Measurements from ENCODE around the gene SNHG17.
"Not testable (repeated sequence)": the region's sequence is repeated elsewhere in the genome, so short reads cannot be mapped to it uniquely, and the experiment has no call there.

Gene SNHG17

GRCh38 chr20:38426006-38426897, 8.9 kb downstream of the SNHG17 start:
- Histone ChIP-seq H3K4me3 (no peak overlapping the region), H3K27ac (no peak overlapping the region)

DNA sequence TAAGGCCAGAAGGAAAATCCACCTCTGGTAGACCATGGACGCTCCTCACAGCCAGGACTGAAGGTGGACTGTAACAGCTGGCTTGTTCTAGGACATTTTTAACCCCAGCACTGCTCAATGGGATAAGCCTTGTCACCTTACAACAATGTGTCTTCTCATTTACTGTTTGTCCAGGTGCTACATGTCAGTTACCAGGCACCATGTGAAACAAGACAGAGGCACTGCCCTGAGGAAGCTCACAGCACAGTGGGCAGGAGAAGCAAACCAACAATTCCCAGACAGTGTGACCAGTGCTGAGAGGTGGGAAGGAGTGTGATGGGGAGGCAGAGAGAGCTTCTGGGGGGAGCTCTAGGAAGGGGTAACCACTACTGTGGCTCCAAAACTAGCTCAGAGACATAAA, 10.7 kb downstream of the SNHG17 start:
- no peak overlapping the region for H3K27ac ChIP-seq
- no peak overlapping the region for H3K4me3 ChIP-seq

GRCh38 chr20:38423541-38423940, 11.6 kb downstream of the SNHG17 start:
- no peak overlapping the region for H3K27ac ChIP-seq
- no peak overlapping the region for H3K4me3 ChIP-seq

DNA sequence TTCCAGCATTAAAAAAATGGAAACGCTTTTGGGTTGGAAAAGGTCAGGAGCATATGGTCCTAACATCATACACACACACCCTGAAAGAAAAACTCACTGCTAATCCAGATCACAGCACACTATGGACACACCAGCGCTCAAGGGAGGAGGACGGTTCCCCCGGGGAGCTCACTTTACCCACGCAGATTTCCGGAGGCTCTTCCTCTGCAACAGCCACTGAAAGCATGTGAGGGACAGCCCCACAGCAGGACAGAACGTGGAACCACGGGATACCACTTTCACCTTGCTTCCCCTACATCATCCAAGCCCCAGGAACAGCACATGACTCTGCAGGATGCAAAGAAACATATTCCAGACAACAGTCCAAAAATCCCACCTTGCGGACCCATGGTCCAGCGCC, 13.2 kb downstream of the SNHG17 start:
- no peak overlapping the region for H3K4me3 ChIP-seq
- H3K27ac ChIP-seq, result no peak overlapping the region

- no peak overlapping the region for H3K27ac ChIP-seq
- no peak overlapping the region for H3K4me3 ChIP-seq
Measured at GRCh38 chr20:38420388-38421085, 14.6 kb downstream of the SNHG17 start.

DNA sequence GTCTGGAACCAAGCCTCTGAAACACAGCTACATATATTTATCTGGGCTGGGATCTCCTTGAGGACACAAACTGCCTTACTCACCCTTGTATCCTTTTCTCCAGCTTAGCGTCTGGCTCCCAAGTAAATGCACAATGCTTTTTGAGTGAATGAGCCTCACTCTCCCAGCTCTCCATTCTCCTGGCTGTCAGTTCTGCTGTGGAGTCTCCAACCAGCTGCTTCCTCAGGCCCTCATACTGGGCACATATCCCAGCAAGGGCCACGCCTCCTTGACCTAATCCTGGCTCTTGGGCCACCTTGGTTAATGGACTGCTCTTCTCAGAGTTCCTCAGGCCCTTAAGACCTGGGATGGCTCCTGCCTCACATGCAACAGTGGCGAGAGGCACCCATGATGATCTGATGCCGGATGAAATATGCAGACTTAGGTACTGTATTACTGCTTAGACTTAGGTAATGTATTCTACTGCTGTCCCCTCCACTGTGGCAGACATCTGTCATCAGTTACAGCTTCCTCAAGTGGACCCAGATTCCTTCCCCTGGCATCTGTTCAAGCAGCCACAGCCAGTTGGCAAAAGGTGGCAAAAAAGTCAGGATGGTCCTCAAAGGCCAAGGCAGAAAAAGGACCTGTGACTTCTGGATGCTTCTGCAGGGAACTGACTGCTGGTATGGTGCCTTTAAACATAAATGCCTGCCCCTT, 16.5 kb downstream of the SNHG17 start:
- Histone ChIP-seq H3K27ac (no peak overlapping the region), H3K4me3 (no peak overlapping the region)

DNA sequence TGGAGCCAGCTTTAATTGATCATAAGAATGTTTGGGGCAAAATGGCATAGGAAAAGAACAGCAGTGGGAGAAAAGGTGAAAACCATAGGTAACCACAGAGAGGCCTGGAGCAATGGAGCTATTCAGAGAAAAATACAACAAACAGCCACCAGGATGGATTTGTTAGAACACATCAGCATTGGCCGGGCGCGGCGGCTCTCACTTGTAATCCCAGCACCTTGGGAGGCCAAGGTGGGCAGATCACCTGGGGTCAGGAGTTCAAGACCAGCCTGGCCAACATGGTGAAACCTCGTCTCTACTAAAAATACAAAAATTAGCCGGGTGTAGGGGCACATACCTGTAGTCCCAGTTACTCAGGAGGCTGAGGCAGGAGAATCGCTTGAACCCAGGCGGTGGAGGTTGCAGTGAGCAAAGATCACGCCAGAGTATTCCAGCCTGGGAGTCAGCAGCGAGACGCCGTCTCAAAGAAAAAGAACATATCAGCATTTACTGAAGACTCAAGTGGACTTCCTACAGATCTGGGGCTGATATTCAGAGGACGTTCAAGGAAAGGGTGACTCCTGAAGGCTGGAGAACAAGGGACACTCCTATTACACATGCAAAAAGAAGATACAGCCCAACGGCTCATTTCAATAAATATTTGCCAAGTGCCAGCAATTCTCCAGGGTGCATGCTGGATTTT, 20.2 kb downstream of the SNHG17 start:
- Histone ChIP-seq H3K4me3 (no peak overlapping the region), H3K27ac (no peak overlapping the region)

- H3K27ac ChIP-seq, result no peak overlapping the region
- no peak overlapping the region for H3K4me3 ChIP-seq
Measured at GRCh38 chr20:38412877-38413577, 22.1 kb downstream of the SNHG17 start.

GRCh38 chr20:38407822-38408221, 27.3 kb downstream of the SNHG17 start:
- H3K27ac ChIP-seq, H3K4me3 ChIP-seq: not testable (repeated sequence)

- H3K4me3 ChIP-seq, result no peak overlapping the region
- no peak overlapping the region for H3K27ac ChIP-seq
Measured at GRCh38 chr20:38407321-38407720, 27.8 kb downstream of the SNHG17 start.

- Histone ChIP-seq H3K4me3 (no peak overlapping the region), H3K27ac (no peak overlapping the region)
Measured at GRCh38 chr20:38406476-38406875, 28.7 kb downstream of the SNHG17 start.

- H3K27ac ChIP-seq, result no peak overlapping the region
- no peak overlapping the region for H3K4me3 ChIP-seq
Measured at GRCh38 chr20:38405132-38405531, 30.0 kb downstream of the SNHG17 start.

- no peak overlapping the region for H3K27ac ChIP-seq
- no peak overlapping the region for H3K4me3 ChIP-seq
Measured at GRCh38 chr20:38404016-38404415, 31.1 kb downstream of the SNHG17 start.

GRCh38 chr20:38402816-38403215, 32.3 kb downstream of the SNHG17 start:
- Histone ChIP-seq H3K4me3 (no peak overlapping the region), H3K27ac (no peak overlapping the region)

- Histone ChIP-seq H3K27ac (no peak overlapping the region), H3K4me3 (no peak overlapping the region)
Measured at GRCh38 chr20:38402089-38402488, 33.0 kb downstream of the SNHG17 start.

- not testable (repeated sequence) for H3K27ac ChIP-seq, H3K4me3 ChIP-seq
Measured at GRCh38 chr20:38395751-38396395, 39.3 kb downstream of the SNHG17 start.

DNA sequence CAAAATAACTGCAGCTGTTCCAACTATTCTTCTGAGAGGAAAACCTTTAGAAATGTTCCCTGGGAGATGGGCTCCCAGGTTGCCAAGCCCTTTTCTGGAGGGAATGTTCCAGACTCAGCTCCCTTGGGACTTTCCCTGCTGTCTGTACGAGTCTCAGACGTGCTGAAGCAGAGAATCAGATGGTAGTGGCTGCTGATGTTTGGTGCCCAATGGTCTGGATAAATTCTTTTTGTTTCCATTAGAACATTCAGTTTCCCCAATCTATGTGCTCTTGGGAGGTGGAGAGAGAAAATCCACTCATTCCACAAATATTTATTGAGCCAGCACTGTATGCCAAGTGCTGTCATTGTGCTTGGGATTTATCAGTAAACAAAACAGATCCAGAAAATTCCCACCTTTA, 40.0 kb downstream of the SNHG17 start:
- no peak overlapping the region for H3K4me3 ChIP-seq
- no peak overlapping the region for H3K27ac ChIP-seq

- Histone ChIP-seq H3K27ac (no peak overlapping the region), H3K4me3 (no peak overlapping the region)
Measured at GRCh38 chr20:38393259-38393658, 41.9 kb downstream of the SNHG17 start.

DNA sequence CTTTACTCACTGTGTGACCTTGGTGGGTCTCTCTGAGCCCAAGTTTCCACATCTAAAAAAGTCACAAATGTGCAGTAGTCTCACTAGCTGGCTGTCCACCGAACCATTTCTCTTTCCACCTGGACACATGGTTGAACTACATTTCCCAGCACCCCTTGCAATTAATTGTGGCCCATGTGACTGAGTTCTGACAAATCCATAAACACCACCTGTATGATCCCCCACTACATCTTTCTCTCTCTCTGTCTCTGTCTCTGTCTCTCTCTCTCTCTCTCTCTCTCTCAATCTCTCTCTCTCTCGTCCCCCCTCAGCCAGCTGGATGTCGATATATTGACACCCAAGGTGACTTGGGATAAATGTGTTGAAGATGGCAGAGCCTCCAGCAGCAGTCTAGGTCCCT, 42.8 kb downstream of the SNHG17 start:
- no peak overlapping the region for H3K4me3 ChIP-seq
- no peak overlapping the region for H3K27ac ChIP-seq
